HTERT RPE-1 (cell line): ENCODE measurements around the gene NISCH.

Experiments used
- in situ Hi-C: fragments of 300-500 bp; cut with MboI; formaldehyde crosslinking; loops from 4 replicates; pipeline ENCODE4 v1.14.3; 2020; ENCODE audit warnings: low sequenced_read_pairs

NISCH gene

DNA sequence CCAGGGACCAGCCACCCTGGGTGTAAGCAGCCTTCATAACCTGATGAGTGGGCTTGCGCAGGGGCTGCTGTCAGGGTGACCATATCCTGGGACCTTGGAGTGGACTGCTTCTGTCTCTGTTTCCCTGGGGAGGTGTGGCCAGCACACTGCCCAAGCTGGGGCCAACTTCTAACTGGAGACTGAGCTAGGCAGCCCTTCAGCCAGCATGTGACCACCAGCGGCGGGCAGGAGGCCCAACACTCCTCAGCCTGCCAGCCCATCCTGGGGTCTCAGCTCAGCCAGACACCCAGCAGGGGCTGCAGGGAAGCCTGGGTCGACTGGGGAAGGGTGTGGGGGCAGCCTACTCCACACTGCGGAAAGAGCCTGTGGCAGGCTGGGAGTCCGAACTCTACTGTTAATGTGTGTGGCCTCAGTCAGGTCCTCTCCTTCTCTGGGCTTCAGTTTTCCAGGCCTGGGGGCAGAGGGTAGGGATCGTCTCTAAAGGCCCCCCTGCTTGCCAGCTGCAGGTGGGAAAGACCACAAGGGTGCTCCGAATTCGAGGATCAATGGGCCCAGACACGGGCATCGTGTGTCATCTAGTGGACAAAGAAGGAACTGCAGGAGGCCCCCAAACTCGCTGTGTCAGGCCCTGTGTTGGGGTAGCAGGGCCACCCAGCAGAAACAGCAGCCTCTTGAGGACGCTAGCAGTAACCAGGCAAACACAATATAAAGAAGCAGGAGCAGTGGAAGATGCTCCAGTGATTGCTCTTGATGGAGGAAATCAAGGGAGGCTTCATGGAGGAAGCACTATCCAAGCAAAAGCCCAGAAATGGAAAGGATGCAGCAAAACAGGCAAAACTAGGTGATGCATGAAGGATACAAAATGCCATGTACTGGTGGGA is 8.5 kb upstream of the NISCH start:
- in situ Hi-C loops = no loop called here

DNA sequence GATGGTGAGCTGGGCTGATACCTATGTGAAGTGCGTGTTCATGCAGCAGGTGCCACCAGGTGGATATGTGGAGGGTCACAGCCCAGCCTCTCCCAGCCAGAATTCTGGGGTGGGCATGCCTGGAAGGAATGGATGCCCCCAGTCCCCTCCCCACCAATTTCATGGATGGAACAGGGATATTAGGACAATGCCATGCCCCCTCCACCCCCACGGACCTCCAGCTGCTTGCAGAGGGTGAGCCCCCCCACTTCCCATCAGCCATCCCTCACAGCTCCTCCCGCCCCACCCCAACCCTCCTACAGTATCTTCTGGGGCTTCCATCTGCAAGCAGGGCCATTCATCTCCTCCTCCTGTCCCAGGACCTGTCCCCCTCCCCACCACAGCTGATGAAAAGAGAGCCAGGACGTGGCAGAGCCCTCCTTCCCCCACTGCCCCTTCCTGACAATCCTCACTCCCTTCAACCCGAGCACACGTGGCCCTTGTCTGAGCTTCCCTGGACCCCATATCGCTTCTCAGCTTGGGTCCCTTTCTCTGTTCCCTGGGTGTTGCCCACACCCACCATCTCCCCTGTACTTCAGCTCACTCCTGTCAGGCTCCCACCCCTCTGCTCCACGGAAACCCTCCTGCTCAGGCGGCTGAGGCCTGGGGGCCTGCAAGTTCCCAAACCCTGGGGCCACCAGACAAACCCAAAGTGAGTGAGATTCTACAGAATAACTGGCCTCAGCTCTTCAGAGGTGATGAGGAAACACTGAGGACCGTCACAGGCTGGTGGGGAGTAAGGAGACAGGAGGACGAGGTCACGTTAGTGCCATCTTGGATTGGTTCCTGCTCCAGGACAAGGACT is 7.7 kb upstream of the NISCH start:
- in situ Hi-C loops = no loop called here

DNA sequence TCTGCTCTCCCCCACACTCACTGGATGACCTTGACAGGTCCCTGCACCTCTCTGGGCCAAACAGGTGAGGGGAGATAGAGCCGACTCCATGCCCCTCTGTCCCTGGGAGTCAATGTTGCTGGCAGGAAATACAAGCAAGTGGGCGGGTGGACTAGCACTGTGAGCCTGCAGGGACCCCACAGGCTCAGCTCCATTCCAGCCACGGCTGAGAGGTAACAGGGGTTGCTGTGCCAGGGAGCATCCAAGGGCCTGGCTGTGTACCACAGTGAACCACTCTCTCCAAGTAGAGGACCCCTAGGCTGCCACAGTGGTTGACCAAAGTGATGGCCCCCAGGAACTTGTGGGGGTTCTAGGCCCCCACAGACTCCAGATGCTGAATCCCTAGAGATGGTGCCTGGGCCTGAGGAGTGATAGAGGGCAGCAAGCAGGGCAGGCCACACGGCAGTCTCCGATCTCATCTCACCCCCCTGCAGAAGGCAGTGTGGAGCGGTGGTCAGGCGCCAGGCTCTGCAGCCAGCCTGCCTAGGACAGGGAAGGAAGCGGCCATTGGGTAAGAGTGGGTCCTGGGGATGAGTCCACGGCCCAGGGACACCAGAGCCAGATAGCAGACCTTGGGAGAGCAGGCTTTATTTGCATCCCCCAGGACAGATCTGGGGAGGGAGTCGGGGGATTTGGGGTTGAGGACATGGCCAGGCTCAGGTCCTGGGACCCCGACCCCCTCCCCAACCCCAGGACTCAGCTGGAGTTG is 4.7 kb upstream of the NISCH start:
- in situ Hi-C loops = no loop called here

DNA sequence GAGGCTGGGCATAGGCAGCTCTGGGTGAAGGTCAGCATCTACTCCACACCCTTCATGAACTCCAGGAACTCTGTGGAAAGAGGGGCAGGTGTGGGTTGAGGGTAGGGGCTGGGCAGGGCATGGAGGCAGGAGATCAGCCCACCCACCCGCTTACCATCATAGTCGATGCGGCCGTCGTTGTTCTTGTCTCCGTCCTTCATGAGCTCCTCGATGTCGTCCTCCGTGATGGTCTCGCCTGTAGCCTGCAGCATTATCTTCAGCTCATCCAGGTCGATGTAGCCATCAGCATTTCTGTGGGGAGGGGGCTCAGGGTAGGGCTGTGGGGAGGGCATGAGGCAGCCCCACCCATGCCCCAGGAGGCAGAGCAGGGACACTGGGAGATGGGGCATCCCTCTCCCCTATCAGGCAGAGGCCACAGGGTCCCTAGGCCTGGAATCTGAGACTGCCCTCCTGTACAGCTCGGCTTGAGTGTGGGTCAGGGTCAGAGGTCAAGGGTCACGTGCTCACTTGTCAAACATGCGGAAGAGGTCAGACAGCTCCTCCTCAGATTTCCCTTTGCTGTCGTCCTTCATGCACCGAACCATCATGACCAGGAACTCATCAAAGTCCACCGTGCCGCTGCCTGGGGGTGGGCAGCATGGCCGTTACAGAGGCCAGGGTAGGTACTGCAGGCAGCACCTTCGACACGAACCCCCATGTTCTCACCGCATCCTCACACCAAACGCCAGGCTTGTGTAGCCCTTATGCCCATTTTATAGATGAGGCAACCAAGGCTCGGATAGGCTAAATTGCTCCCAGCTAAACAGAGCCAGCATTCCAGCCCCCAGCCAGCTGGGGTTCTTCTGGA is 3.9 kb upstream of the NISCH start:
- in situ Hi-C loops = no loop called here

DNA sequence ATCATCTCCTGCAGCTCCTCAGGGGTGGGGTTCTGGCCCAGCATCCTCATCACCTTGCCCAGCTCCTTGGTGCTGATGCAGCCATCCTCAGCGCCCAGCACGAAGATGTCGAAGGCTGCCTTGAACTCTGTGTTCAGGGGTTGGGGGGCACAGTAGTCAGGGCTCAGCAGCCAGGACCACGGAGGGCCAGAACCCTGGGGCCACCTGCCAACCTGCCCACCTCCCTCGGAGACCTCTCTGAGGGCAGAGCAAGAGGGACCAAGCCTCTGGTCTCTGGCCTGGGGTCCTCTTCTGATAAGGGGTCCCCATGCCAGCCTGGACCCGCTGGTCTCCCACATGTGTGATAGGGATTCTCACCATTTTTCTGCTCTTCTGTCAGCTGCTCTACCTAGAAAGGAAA is 3.3 kb upstream of the NISCH start:
- in situ Hi-C loops = no loop called here

DNA sequence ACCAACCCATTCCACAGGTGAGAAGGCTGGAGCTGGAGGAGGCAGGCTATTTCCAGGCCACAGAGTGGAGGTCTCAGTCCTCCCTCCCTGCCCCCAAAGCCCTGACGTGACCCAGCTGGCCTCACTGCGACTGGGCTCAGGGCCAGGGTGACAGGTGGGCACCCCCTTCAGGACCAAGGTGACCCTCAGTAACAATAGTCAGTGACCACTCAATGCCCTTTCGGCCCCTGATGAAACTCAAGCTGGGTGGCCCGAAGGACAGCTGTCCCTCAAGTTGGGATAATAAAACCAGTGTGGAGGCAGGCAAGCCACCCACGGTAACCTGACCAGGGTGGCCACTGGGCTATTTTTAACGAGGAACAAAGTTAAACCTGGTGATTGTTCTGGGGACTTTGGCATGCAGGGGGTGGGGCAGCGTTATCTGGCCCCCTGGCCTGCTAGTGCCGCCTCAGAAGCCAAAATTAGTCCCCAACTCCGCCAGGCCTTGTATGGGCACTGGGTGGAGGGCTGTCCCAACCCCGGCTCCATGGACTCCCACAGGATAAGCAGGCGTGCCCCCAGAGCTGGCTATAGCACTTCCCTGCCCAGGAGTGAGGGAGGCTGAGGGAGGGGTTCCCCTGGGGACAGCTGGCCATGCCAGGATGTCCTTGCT is 2.7 kb upstream of the NISCH start:
- in situ Hi-C loops = no loop called here

DNA sequence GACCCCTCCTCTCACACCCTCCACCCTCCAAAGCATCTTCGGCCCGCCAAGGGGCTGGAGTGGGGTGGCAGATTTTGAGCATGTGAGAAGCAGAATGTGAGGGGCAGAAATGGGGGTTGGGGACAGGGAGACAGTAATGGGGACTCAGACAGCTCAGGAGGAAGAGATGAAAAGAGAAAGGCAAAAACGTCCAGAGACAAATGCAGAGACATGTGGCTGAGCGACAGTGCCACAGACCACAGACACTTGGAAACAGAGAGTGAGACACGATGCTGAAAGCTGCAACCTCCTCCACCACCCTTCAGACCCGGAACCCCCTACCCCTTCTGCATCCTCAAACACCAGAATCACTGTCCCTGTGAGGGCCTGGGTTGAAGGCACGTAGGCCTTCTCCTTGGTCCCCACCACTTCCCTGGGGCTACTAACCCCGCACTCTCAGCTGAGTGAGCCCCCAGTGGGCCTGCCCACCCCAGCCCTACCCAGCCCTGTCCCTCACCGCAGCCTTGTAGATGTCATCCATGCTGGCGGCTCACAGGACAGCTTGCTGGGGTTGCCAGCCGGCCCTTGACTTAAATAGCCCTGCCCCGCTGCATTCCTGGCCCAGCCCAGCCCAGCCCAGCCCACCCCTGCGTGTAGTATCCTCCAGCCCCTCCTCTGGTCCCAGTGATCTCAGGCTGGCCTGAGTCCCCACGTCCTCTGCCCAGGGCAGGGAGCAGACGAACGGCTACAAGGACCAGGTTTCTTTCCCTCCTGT is 1.7 kb upstream of the NISCH start, which contains the start of gene TNNC1:
Gene TNNC1 (minus strand): TSS at position 546 of the 754 bp plus-strand sequence. CDS start 26 bp downstream, at position 520.
- in situ Hi-C loops = no loop called here

DNA sequence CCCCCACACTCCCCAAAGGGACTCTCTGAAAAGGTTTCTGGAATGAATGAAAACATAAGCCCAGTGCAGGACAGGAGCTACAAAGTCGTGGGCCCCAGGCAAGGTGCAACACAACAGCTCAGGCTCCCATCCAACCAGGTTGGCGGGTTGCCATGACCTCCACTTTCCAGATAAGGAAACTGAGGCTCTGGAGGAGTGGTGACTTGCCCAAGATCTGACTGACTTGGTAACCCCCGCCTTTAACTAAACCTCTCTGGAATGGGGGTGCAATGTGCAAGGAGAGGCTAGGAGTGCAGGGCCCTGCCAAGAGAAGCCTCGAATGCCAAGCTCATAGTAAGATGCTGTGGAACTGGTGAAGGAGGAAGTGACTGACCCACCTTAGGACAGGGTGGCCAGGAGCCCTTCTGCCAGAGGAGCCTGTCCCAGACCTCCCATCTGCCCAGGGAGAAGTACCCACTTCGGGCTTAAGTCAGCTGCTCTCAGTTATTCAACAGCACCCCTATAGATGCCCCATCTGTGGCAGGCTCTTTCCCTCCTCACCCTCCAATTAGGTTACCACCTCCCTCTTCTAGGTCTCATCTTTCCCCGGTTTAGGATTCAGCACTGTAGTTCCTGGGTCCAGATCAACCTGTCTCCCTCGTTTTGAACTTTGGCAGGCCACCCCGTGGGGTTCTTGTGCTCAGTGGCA is 1.0 kb upstream of the NISCH start:
- in situ Hi-C loops = no loop called here

DNA sequence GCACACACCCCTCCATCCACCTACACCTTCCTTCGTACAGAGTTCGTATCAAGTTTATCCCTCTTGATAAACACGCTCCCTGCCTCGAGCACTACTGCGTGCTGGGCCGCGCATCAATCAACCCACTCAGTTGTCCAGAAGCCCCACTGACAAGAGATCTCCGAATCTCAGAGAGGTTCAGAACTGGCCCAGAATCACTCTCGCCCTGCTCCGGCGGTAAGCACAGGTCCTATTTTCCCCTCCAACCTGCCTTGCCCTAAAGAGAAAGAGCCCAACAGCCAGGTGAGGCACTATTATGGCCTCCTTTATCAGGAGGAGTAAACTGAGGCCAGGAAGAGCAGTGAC is 494 bp upstream of the NISCH start:
- in situ Hi-C loops = no loop called here

DNA sequence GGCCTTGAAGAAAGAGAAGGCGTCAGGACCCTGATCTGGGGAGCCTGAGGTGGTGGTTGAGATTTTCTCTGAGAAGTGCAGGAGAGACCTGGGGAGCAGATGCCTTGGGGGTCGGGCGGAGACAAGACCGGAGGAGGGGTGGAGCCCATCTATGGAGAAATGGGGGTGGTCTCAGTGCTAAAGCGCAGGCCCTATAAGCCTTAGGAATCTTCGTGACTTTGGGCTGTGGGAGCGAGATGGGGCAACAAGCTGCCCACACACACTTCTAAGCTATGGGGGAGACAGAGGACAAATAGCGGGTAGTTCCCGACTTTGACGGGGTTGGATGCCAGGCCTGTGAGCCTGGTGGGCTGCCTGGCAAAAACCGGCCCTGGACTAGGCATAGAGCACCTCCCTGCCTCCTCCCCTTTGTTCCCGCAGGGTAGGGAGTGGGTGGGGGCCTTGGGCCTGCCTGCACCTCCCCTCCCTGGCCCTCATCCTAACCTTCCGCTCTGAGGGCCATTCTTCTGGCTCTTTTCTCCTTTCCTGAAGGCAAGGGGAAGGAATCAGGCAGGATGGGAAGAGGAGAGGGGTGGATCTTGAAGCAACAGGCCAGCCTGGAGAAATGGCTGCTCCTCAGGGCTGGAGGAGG is 880 bp downstream of the NISCH start:
- in situ Hi-C loops = no loop called here

DNA sequence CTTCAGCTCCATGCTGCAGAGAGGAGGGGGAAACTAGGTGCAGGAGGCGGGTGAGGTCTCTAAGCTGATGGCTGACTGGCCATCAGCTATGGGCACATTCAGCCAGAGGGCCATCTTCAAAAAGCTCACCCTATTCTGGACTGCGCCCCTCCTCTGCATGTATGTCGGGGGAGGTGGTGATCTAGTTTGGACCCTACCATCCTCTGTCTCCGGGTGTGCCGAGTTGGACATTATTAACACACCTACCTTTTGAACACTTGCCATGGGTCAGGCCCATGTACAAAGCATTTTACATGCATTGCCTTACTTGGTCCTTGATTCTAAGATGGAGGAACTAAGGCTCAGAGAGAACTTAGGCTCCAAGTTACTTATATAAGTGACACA is 1.4 kb downstream of the NISCH start:
- in situ Hi-C loops = no loop called here

DNA sequence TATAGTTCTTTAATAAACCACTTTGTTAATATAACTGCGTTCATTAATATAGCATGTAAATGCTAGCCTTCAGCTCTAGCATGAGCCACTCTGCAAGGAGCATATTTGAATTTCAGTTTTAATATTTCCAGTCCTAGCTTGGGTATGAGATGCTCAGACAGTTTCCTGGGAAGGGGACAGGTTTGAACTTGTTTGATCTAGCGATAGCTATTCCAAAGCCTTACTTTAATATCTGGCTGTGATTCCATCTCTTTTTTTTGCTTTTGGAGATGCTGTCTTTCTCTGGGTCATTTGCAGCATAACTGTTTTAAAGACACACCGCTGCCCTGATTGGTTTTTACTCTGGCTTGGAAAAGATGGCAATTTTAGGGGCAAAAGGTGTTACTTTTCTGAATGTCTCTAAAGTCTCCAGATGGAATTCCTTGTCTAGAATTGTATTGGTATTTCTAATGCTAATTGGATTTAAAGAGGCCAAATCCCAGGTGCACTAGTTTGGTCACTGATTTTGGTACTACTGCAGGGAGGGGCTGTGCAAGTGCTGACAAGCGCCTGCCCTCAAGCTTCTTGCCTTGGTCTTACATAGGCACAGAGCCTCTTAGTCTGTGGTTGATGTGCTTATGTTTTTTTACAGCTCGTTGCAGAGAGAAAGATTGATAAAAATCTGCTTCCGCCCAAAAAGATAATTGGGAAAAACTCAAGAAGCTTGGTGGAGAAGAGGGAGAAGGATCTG is 2.8 kb downstream of the NISCH start:
- in situ Hi-C loops = no loop called here

DNA sequence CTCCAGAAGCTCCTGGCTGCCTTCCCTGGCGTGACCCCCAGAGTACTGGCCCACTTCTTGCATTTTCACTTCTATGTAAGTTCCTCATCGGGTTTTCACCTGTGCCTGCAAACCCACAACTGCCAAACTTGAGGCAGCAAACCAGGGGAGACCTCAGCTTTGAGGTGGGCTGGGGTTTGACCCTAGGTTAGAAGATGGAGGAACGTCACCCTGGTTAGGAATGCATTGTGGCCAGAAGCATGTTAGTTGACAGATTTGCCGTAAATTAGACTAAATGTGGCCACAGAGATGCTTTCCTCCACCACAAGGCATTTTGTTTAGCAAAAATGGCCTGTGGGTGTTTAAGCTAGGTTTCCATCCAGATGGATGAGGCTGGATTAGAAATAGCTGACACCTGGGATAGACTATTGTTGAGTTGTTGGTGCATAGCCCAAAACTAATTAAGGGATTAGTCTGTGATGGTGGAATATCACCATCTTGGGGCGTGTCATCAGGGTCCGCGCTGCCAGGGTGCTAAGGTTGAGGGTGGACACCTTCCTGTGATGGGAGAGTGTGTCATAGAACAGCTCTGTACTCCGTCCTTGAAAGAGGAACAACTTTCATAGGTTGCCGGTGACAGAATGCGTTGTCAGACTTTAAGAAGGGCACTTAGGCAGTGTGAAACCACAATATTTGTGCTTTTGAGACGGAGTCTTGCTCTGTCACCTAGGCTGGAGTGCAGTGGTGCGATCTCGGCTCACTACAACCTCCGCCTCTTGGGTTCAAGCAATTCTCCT is 3.6 kb downstream of the NISCH start:
- in situ Hi-C loops = no loop called here

DNA sequence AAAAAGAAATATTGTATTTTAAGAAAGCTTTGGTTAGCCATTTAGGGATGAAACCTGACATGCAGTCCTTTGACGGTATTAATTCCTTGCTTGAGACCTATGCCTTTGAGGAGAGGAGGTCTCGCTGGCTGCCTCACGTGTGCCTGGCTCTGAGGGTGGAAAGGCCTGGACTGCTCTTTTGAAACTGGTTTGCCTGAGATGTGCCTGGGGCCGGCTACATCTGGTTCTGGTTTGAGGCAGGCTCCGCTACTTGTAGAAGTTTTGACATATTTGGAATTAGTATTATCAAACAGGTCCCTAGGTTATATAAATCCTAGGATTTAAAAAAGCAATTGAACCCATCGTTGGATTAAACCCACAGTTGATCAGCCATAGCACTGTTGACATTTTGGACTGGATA is 6.5 kb downstream of the NISCH start:
- in situ Hi-C loops = no loop called here

DNA sequence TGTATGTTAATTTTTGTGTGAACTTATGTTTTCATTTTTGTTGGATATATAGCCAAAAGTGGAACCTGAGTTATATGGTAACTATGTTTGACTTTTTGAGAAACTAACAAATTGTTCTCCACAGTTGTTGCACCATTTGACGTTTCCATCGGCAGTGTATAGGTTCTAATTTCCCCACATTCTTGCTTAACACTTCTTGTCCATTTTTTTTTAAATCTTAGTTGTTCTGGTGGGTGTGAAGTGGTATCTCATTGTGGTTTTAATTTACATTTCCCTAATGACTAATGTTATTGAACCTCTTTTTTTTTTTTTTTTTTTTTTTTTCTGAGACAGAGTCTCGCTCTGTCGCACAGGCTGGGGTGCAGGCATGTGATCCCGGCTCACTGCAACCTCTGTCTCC is 8.0 kb downstream of the NISCH start:
- in situ Hi-C loops = no loop called here

DNA sequence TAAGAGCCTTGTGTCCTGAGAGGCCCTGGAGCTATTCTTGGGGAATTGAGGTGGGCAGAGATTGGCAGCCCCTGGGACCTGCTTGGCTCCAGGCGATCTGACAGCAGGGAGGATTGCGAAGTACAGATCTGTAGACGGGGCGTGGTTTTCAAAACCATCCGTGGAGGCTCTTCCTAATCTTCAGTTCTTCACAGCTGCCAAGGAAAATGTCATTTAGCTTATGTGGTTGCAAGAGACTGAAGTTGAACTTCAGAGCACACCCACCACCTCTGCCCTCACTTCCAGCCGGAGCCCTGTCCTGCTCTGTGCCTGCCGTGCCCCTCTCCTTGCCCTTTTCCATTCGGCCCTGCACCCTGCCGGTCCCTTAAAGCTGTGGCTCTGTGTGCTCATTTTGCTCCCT is 12.9 kb downstream of the NISCH start:
- in situ Hi-C loops = no loop called here

DNA sequence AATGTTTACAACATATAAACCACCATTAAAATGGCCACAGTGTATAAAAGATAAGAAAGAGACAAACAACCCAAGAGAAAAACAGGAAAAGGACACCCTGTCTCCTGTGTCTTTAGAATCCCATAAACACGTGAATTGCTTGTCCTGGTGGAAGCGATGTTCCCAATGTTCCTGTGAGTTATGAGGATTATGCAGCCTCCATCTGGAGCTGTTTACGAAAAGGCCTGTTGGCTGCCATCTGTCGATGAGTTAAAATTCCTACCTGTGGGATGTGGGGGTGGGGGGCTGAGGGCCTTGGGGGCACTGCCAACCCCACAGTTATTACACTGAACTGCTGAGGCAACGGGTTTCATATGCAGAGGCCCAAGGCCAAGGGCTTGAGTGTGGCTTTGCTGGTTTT is 13.6 kb downstream of the NISCH start:
- in situ Hi-C loops = no loop called here
